DMS 273 treated with DMSO at 0.1 percent for 48 hours (cell line): ENCODE data around the gene ABCG2.

Experiments used
- DNase-seq: peaks from one replicate; lab custom pipeline; 2025; lab: John Stamatoyannopoulos, UW

Gene ABCG2

GRCh38 chr4:88158489-88159228 lies at the start of gene ABCG2:
ABCG2 (minus strand) TSS chr4:88158639; CDS start chr4:88139995, 18,644 bp downstream.
- peak; percentile 2 for DNase-seq

- DNase-seq, result no peak
Observed at GRCh38 chr4:88208156-88208555, 49.7 kb upstream of the ABCG2 start.

GRCh38 chr4:88207171-88207570 lies 48.7 kb upstream of the ABCG2 start:
- DNase-seq, result no peak

GRCh38 chr4:88204882-88205281 lies 46.4 kb upstream of the ABCG2 start:
- no peak for DNase-seq

GRCh38 chr4:88202443-88202842 lies 44.0 kb upstream of the ABCG2 start:
- no peak for DNase-seq

GRCh38 chr4:88200186-88200585 lies 41.7 kb upstream of the ABCG2 start:
- DNase-seq, result no peak

- no peak for DNase-seq
Observed at GRCh38 chr4:88196523-88197185, 38.2 kb upstream of the ABCG2 start.

- DNase-seq, result no peak
Observed at GRCh38 chr4:88196013-88196365, 37.5 kb upstream of the ABCG2 start.

- DNase-seq, result no peak
Observed at GRCh38 chr4:88195328-88196012, 37.0 kb upstream of the ABCG2 start.

GRCh38 chr4:88191404-88191803 lies 33.0 kb upstream of the ABCG2 start:
- no peak for DNase-seq

GRCh38 chr4:88189881-88190585 lies 31.6 kb upstream of the ABCG2 start:
- DNase-seq, result no peak

GRCh38 chr4:88189418-88189738 lies 30.9 kb upstream of the ABCG2 start:
- DNase-seq, result no peak

- no peak for DNase-seq
Observed at GRCh38 chr4:88188738-88189417, 30.4 kb upstream of the ABCG2 start.

GRCh38 chr4:88187766-88188165 lies 29.3 kb upstream of the ABCG2 start:
- no peak for DNase-seq

- DNase-seq, result no peak
Observed at GRCh38 chr4:88185906-88186305, 27.5 kb upstream of the ABCG2 start.

GRCh38 chr4:88179261-88179660 lies 20.8 kb upstream of the ABCG2 start:
- DNase-seq, result no peak

- DNase-seq, result no peak
Observed at GRCh38 chr4:88178626-88179231, 20.3 kb upstream of the ABCG2 start.

GRCh38 chr4:88177983-88178625 lies 19.7 kb upstream of the ABCG2 start:
- no peak for DNase-seq

- DNase-seq, result no peak
Observed at GRCh38 chr4:88172987-88173386, 14.5 kb upstream of the ABCG2 start.

- DNase-seq, result no peak
Observed at GRCh38 chr4:88171206-88171605, 12.8 kb upstream of the ABCG2 start.

GRCh38 chr4:88169298-88169697 lies 10.9 kb upstream of the ABCG2 start:
- DNase-seq, result no peak
